ENCODE measurements around the gene LMCD1. TPM values are rescaled to one million over a fixed set of nuclear protein-coding genes. Genes with fewer than 3 reads are reported as not detected.

The LMCD1 gene
- total RNA-seq, 1 experiment from 2014 or later = 46.0 TPM

DNA sequence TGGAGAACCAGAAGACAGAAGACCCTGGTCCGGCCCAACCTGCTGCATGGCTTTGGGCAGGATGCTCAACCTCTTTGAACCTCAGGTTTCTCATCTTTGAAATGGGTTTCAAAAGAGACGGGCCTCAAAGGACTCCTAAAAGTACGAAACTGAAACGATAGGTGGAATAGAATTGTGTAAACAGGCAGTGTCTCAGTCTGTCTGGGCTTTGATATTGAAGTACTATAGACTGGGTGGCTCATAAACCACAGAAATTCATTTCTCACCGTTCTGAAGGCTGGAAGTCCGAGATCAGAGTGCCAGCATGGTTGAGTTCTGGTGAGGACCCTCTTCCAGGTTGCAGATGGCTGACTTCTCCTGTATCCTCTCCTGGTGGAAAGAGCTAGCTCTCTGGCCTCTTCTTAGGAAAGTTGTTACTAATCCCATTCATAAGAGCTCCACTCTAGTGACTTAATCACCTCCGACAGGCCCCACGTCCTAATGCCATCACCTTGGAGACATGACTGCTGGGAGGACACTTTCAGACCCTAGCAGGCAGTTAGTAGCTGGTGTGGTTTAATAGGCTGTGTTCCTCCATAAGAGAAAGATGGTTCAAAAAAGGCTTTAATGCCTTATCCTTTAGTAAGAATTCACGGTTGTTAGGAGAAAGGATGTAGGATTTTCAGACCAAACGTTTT, 107.3 kb downstream of the LMCD1 start:
- no peaks in the 10 kb centered on the region for H3K36me3 Mint-ChIP-seq (ENCODE audit: insufficient read depth, unreplicated experiment)
- intact Hi-C loops (cut with micrococcal nuclease; ENCODE audit: unreplicated experiment) = no loop called here
- H3K4me1 Mint-ChIP-seq (ENCODE audit: low read depth, unreplicated experiment) = no peaks in the 10 kb centered on the region
- DNase-seq = no peak
- H3K9me3 Mint-ChIP-seq (ENCODE audit: low read depth, unreplicated experiment) = no peaks in the 10 kb centered on the region
- H3K27me3 Mint-ChIP-seq (ENCODE audit: unreplicated experiment) = no peaks in the 10 kb centered on the region
- H3K4me3 Mint-ChIP-seq (ENCODE audit: low read depth, unreplicated experiment) = no peak overlapping the region
- no TSS peak for BruUV-seq (replicated peaks)
- TF ChIP-seq, protein P1, sequence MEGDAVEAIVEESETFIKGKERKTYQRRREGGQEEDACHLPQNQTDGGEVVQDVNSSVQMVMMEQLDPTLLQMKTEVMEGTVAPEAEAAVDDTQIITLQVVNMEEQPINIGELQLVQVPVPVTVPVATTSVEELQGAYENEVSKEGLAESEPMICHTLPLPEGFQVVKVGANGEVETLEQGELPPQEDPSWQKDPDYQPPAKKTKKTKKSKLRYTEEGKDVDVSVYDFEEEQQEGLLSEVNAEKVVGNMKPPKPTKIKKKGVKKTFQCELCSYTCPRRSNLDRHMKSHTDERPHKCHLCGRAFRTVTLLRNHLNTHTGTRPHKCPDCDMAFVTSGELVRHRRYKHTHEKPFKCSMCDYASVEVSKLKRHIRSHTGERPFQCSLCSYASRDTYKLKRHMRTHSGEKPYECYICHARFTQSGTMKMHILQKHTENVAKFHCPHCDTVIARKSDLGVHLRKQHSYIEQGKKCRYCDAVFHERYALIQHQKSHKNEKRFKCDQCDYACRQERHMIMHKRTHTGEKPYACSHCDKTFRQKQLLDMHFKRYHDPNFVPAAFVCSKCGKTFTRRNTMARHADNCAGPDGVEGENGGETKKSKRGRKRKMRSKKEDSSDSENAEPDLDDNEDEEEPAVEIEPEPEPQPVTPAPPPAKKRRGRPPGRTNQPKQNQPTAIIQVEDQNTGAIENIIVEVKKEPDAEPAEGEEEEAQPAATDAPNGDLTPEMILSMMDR (IDR thresholded peaks at IDR 0.05; ENCODE audit: unreplicated experiment) = no peak
- CTCF ChIA-PET = no interaction called here
- H3K27ac Mint-ChIP-seq (ENCODE audit: unreplicated experiment) = no peak overlapping the region

DNA sequence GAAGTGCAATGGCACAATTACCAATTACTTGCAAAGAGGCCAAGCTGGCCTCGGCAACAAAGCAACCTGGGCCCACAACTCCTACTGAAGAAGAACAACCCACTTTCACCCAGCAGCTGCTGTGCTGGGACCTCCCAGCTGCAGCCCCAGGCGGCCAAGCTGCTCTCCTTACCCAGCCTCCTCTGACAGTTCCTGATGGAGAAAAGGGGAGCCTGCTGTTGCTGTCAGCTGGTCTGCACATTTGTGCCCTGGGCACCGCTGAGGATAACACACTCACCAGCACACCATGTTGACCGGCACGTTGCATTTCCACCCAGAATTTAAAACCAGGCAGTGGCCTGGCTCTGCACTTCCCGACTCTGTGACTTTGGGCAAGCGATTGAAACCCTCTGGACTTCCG, 109.3 kb downstream of the LMCD1 start:
- CTCF ChIA-PET = no interaction called here
- H3K4me3 Mint-ChIP-seq (ENCODE audit: low read depth, unreplicated experiment) = no peak overlapping the region
- intact Hi-C loops (cut with micrococcal nuclease; ENCODE audit: unreplicated experiment) = no loop called here

DNA sequence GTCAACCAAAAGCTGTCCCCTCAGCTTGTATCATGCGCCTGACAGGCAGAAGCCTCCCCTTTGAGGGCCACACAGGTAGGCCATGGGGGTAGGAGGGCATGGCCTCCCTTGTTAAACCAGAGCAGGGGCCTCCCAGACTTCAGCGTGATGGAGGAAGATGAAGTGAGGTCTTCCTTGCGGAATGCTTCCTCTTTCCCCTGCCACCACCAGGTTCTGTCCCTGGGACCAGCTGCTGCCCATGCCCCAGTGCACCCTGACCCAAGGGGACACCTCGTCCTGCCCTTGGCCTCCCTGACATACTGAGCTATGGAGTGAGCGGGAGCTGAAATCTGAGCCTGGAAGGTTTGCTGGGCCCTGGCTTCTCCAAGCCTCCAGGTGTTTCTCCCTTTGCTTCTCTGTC, 116.3 kb downstream of the LMCD1 start:
- intact Hi-C loops (cut with micrococcal nuclease; ENCODE audit: unreplicated experiment) = no loop called here
- no TSS peak for BruUV-seq (replicated peaks)
- no peak overlapping the region for H3K27ac Mint-ChIP-seq (ENCODE audit: unreplicated experiment)
- no peaks in the 10 kb centered on the region for H3K9me3 Mint-ChIP-seq (ENCODE audit: low read depth, unreplicated experiment)
- TF ChIP-seq, protein P1 (IDR thresholded peaks at IDR 0.05; ENCODE audit: unreplicated experiment) = no peak
- H3K4me3 Mint-ChIP-seq (ENCODE audit: low read depth, unreplicated experiment) = no peak overlapping the region
- CTCF ChIA-PET = no interaction called here
- H3K4me1 Mint-ChIP-seq (ENCODE audit: low read depth, unreplicated experiment) = peaks cover 20% of the 10 kb centered on the region
- H3K36me3 Mint-ChIP-seq (ENCODE audit: insufficient read depth, unreplicated experiment) = peaks cover 8% of the 10 kb centered on the region
- no peaks in the 10 kb centered on the region for H3K27me3 Mint-ChIP-seq (ENCODE audit: unreplicated experiment)
- DNase-seq = no peak

More for the DNA sequence above, 109.3 kb downstream of the LMCD1 start:
- BruUV-seq (replicated peaks) = no TSS peak
- Mint-ChIP-seq H3K27me3 (ENCODE audit: unreplicated experiment) (no peaks in the 10 kb centered on the region), H3K4me1 (ENCODE audit: low read depth, unreplicated experiment) (no peaks in the 10 kb centered on the region), H3K9me3 (ENCODE audit: low read depth, unreplicated experiment) (no peaks in the 10 kb centered on the region), H3K36me3 (ENCODE audit: insufficient read depth, unreplicated experiment) (no peaks in the 10 kb centered on the region), H3K27ac (ENCODE audit: unreplicated experiment) (no peak overlapping the region)
- no peak for DNase-seq
- TF ChIP-seq, protein P1 (IDR thresholded peaks at IDR 0.05; ENCODE audit: unreplicated experiment) = no peak

- TF ChIP-seq, protein P1 (IDR thresholded peaks at IDR 0.05; ENCODE audit: unreplicated experiment) = no peak
- no peaks in the 10 kb centered on the region for H3K27me3 Mint-ChIP-seq (ENCODE audit: unreplicated experiment)
- H3K4me3 Mint-ChIP-seq (ENCODE audit: low read depth, unreplicated experiment) = no peak overlapping the region
These were observed 117.3 kb downstream of the LMCD1 start for GRCh38 chr3:8618950-8619349.

More at GRCh38 chr3:8618950-8619349, 117.3 kb downstream of the LMCD1 start:
- no TSS peak for BruUV-seq (replicated peaks)
- H3K36me3 Mint-ChIP-seq (ENCODE audit: insufficient read depth, unreplicated experiment) = peaks cover 8% of the 10 kb centered on the region
- H3K27ac Mint-ChIP-seq (ENCODE audit: unreplicated experiment) = peak overlapping the region; percentile 75
- CTCF ChIA-PET = interaction anchor here (1.4 kb wide), 1 partner anchor 175 kb away, joined by 4 read pairs; no protein-coding TSS in a partner anchor
- intact Hi-C loops (cut with micrococcal nuclease; ENCODE audit: unreplicated experiment) = no loop called here
- peaks cover 25% of the 10 kb centered on the region for H3K4me1 Mint-ChIP-seq (ENCODE audit: low read depth, unreplicated experiment)
- no peaks in the 10 kb centered on the region for H3K9me3 Mint-ChIP-seq (ENCODE audit: low read depth, unreplicated experiment)
- DNase-seq = no peak
